Caco-2 (cell line): Measurements from ENCODE around the gene APAF1. TPM values are rescaled to one million over a fixed set of nuclear protein-coding genes. Genes with fewer than 3 reads are reported as not detected.

ENCODE experiments used
- BruUV-seq: library from RNA; stranded (reverse); fragments of 400-500 nt; replicated peaks from 2 replicates; lab custom pipeline; 2021; lab: Mats Ljungman, UMichigan
- CTCF ChIA-PET: fragments of 300-600 bp; sonication (Branson Sonifier 250); formaldehyde crosslinking; loops from one replicate; lab custom pipeline; 2022; ENCODE audit warnings: antibody characterized with exemption; lab: Charles Lee
- POLR2A ChIA-PET: fragments of 300-600 bp; sonication (Branson Sonifier 250); formaldehyde crosslinking; loops from one replicate; lab custom pipeline; 2022; ENCODE audit warnings: antibody characterized with exemption; lab: Charles Lee
- DNase-seq, 2 experiments: peaks; one replicate each; pipeline versions ENCODE4 v3.0.0 to v3.0.0-alpha.2; 2020 to 2022
- H3K27me3 ChIP-seq: replicated peaks from 2 replicates; pipeline ENCODE4 v1.6.0; 2011; ENCODE audit warnings: low read length; ENCODE audit not compliant: control insufficient read depth, insufficient read depth
- H3K36me3 ChIP-seq: 2 replicates; pipeline ENCODE4 v1.5.1; 2011; ENCODE audit warnings: low read length; ENCODE audit not compliant: control insufficient read depth, insufficient read depth
- H3K4me1 ChIP-seq: fragments of 250-450 bp; sonication (Bioruptor Pico); 2 replicates; pipeline ENCODE4 v1.5.1; 2020; ENCODE audit warnings: mild to moderate bottlenecking
- H3K4me3 ChIP-seq: 2 replicates; pipeline ENCODE4 v1.5.1; 2011; ENCODE audit warnings: low read depth, mild to moderate bottlenecking, control low read depth, low read length
- H3K9me3 ChIP-seq: fragments of 250-450 bp; sonication (Bioruptor Pico); 2 replicates; pipeline ENCODE4 v1.5.1; 2020; ENCODE audit warnings: mild to moderate bottlenecking, moderate library complexity
- H3K27ac Mint-ChIP-seq: one replicate; pipeline ENCODE4 v1.8.0; 2022; ENCODE audit warnings: mixed read lengths; ENCODE audit not compliant: unreplicated experiment
- H3K27me3 Mint-ChIP-seq: one replicate; pipeline ENCODE4 v1.8.0; 2022; ENCODE audit warnings: mixed read lengths; ENCODE audit not compliant: insufficient read depth, unreplicated experiment
- H3K36me3 Mint-ChIP-seq: one replicate; pipeline ENCODE4 v1.8.0; 2022; ENCODE audit warnings: mild to moderate bottlenecking, mixed read lengths; ENCODE audit not compliant: insufficient read depth, unreplicated experiment
- H3K4me1 Mint-ChIP-seq: one replicate; pipeline ENCODE4 v1.8.0; 2022; ENCODE audit warnings: low read depth, mixed read lengths; ENCODE audit not compliant: unreplicated experiment
- H3K4me3 Mint-ChIP-seq: one replicate; pipeline ENCODE4 v1.8.0; 2022; ENCODE audit warnings: mild to moderate bottlenecking, moderate library complexity, mixed read lengths; ENCODE audit not compliant: unreplicated experiment
- H3K9me3 Mint-ChIP-seq: one replicate; pipeline ENCODE4 v1.8.0; 2022; ENCODE audit warnings: mixed read lengths; ENCODE audit not compliant: unreplicated experiment
- CTCF ChIP-seq, 2 experiments: fragments of 200-600 bp in 1 of 2; IDR thresholded peaks; 1 replicate in 1 of 2; 2 replicates in 1 of 2; pipeline versions ENCODE4 v1.5.1 to v1.8.0; 2011 to 2022; ENCODE audit warnings: antibody characterized with exemption in 1 of 2, control low read depth in 1 of 2, inconsistent platforms in 1 of 2, low read depth in 1 of 2, low read length in 1 of 2, mild to moderate bottlenecking in 1 of 2, moderate library complexity in 1 of 2; ENCODE audit not compliant: insufficient read depth in 1 of 2, severe bottlenecking in 1 of 2, unreplicated experiment in 1 of 2
- intact Hi-C: fragments of 100-400 bp; cut with micrococcal nuclease; formaldehyde crosslinking; loops from one replicate; pipeline ENCODE4 v1.10.0; 2022; ENCODE audit not compliant: unreplicated experiment
- total RNA-seq: library from RNA; stranded (reverse); gene quantifications from 2 replicates; pipeline ENCODE4 v1.2.3, GENCODE V29; 2022

APAF1 gene
- total RNA-seq, 1 experiment from 2014 or later = 13.4 TPM

GRCh38 chr12:98727196-98727595 is 82.1 kb downstream of the APAF1 start:
- no peak for TF ChIP-seq CTCF (IDR thresholded peaks at IDR 0.05; ENCODE audit: insufficient read depth in 1 of 2, low read depth in 1 of 2, low read length in 1 of 2, severe bottlenecking in 1 of 2, unreplicated experiment in 1 of 2)
- peaks cover 12% of the 10 kb centered on the region for H3K36me3 Mint-ChIP-seq
- DNase-seq = no peak
- Histone ChIP-seq H3K27me3 (no peaks in the 10 kb centered on the region), H3K4me1 (no peaks in the 10 kb centered on the region), H3K4me3 (no peak overlapping the region), H3K36me3 (0 out of 2 replicates have a peak, but pooled peaks cover 3% of the 10 kb centered on the region), H3K9me3 (no peaks in the 10 kb centered on the region)
- no TSS peak for BruUV-seq
- CTCF ChIA-PET = no interaction called here
- H3K27ac Mint-ChIP-seq = no peak overlapping the region
- POLR2A ChIA-PET = no interaction called here
- no peaks in the 10 kb centered on the region for H3K27me3 Mint-ChIP-seq
- no peak overlapping the region for H3K4me3 Mint-ChIP-seq
- intact Hi-C loops = loop anchor here (2.0 kb wide), 1 partner anchor 16 kb away; no protein-coding TSS in a partner anchor
- H3K9me3 Mint-ChIP-seq = no peaks in the 10 kb centered on the region
- H3K4me1 Mint-ChIP-seq = no peaks in the 10 kb centered on the region

GRCh38 chr12:98730412-98730811 is 85.3 kb downstream of the APAF1 start:
- no TSS peak for BruUV-seq
- intact Hi-C loops = no loop called here
- DNase-seq = no peak
- Mint-ChIP-seq H3K9me3 (no peaks in the 10 kb centered on the region), H3K4me1 (no peaks in the 10 kb centered on the region), H3K27ac (no peak overlapping the region), H3K4me3 (no peak overlapping the region), H3K27me3 (no peaks in the 10 kb centered on the region), H3K36me3 (peaks cover 7% of the 10 kb centered on the region)
- Histone ChIP-seq H3K36me3 (0 out of 2 replicates have a peak, but pooled peaks cover 3% of the 10 kb centered on the region), H3K9me3 (no peaks in the 10 kb centered on the region), H3K4me1 (no peaks in the 10 kb centered on the region), H3K27me3 (no peaks in the 10 kb centered on the region), H3K4me3 (no peak overlapping the region)
- no peak for TF ChIP-seq CTCF (IDR thresholded peaks at IDR 0.05; ENCODE audit: insufficient read depth in 1 of 2, low read depth in 1 of 2, low read length in 1 of 2, severe bottlenecking in 1 of 2, unreplicated experiment in 1 of 2)
- ChIA-PET POLR2A (no interaction called here), CTCF (interaction anchor here (0.6 to 1.5 kb wide), 2 partner anchors 268 to 279 kb away, joined by 7 to 11 read pairs; no protein-coding TSS in a partner anchor)

GRCh38 chr12:98733667-98734350 is 88.7 kb downstream of the APAF1 start:
- intact Hi-C loops = no loop called here
- H3K27me3 ChIP-seq = no peaks in the 10 kb centered on the region
- no peaks in the 10 kb centered on the region for H3K9me3 Mint-ChIP-seq
- no peak overlapping the region for H3K4me3 Mint-ChIP-seq
- ChIA-PET POLR2A (no interaction called here), CTCF (no interaction called here)
- H3K27ac Mint-ChIP-seq = no peak overlapping the region
- no peaks in the 10 kb centered on the region for H3K36me3 Mint-ChIP-seq
- H3K27me3 Mint-ChIP-seq = no peaks in the 10 kb centered on the region
- peaks cover 21% of the 10 kb centered on the region for H3K4me1 Mint-ChIP-seq
- H3K9me3 ChIP-seq = no peaks in the 10 kb centered on the region
- no peak for DNase-seq
- H3K36me3 ChIP-seq = no peaks in the 10 kb centered on the region
- H3K4me3 ChIP-seq = no peak overlapping the region
- peaks cover 10% of the 10 kb centered on the region for H3K4me1 ChIP-seq
- no peak for TF ChIP-seq CTCF (IDR thresholded peaks at IDR 0.05; ENCODE audit: insufficient read depth in 1 of 2, low read depth in 1 of 2, low read length in 1 of 2, severe bottlenecking in 1 of 2, unreplicated experiment in 1 of 2)
- BruUV-seq = no TSS peak
